A549 (cell line): ENCODE results near the gene PITPNB. TPM values are rescaled to one million over a fixed set of nuclear protein-coding genes. Genes with fewer than 3 reads are reported as not detected.

Experiments
- ATAC-seq, 2 experiments: fragments of 200-7000 bp in 1 of 2; fragments of >200 bp in 1 of 2; cut with Nextera tagmentation in 1 of 2; cut with Tn5 transposase in 1 of 2; 3 replicates each; pipeline versions ENCODE4 v1.8.0 to v1.9.1; 2018 to 2020; ENCODE audit warnings: mild to moderate bottlenecking in 1 of 2, moderate library complexity in 1 of 2
- CTCF ChIA-PET: fragments of 300-600 bp; sonication (Branson Sonifier 250); formaldehyde crosslinking; extraction: SDS; loops from one replicate; lab custom pipeline; 2021; ENCODE audit warnings: antibody characterized with exemption, inconsistent platforms; lab: Yijun Ruan, JAX
- POLR2A ChIA-PET: fragments of 350-600 bp; formaldehyde crosslinking; extraction: SDS; loops from one replicate; lab custom pipeline; 2021; ENCODE audit warnings: antibody characterized with exemption, inconsistent platforms; lab: Yijun Ruan, JAX
- DNase-seq, 2 experiments: peaks; one replicate each; pipeline versions ENCODE4 v3.0.0 to v3.0.0-alpha.2; 2011 to 2016; ENCODE audit warnings: low read depth in 1 of 2, low spot score in 1 of 2
- FAIRE-seq: peaks from 2 replicates; lab custom pipeline; 2011; peaks lifted over from hg19 to GRCh38; lab: Jason Lieb, UNC
- H3K27ac ChIP-seq, 2 experiments: fragments of >200 bp; sonication (Bioruptor Twin); formaldehyde crosslinking; 3 replicates each; pipeline ENCODE4 v1.5.1; 2016 to 2017
- H3K4me1 ChIP-seq: fragments of >200 bp; sonication (Bioruptor Twin); formaldehyde crosslinking; 3 replicates; pipeline ENCODE4 v1.6.1; 2016
- H3K4me2 ChIP-seq: fragments of >200 bp; sonication (Bioruptor Twin); formaldehyde crosslinking; 3 replicates; pipeline ENCODE4 v1.6.1; 2016
- H3K4me3 ChIP-seq: fragments of >200 bp; sonication (Bioruptor Twin); formaldehyde crosslinking; 3 replicates; pipeline ENCODE4 v1.5.1; 2016
- H3K9me3 ChIP-seq: fragments of >200 bp; sonication (Bioruptor Twin); formaldehyde crosslinking; 3 replicates; pipeline ENCODE4 v1.6.1; 2016
- BCL3 ChIP-seq: fragments of >200 bp; sonication (Bioruptor Twin); formaldehyde crosslinking; IDR thresholded peaks from 3 replicates; pipeline ENCODE4 v1.6.1; 2016
- BHLHE40 ChIP-seq: IDR thresholded peaks from 2 replicates; pipeline ENCODE4 v1.6.1; 2012; ENCODE audit warnings: low read depth, low read length, inconsistent platforms
- CBX8 ChIP-seq: fragments of 200-600 bp; sonication (generic); IDR thresholded peaks from 2 replicates; pipeline ENCODE4 v1.6.1; 2016
- CHD4 ChIP-seq: fragments of 200-600 bp; sonication (generic); IDR thresholded peaks from 2 replicates; pipeline ENCODE4 v1.6.1; 2016; ENCODE audit warnings: antibody characterized with exemption, mild to moderate bottlenecking, borderline replicate concordance
- EHF ChIP-seq: fragments of 250-450 bp; sonication (Bioruptor Pico); IDR thresholded peaks from 2 replicates; pipeline ENCODE4 v1.5.0; 2020; ENCODE audit warnings: mild to moderate bottlenecking
- EP300 ChIP-seq, 2 experiments: fragments of >200 bp; sonication (Bioruptor Twin); formaldehyde crosslinking; IDR thresholded peaks; 2 replicates in 1 of 2; 3 replicates in 1 of 2; pipeline ENCODE4 v1.6.1; 2016 to 2017
- ESRRA ChIP-seq: fragments of 150-350 bp; IDR thresholded peaks from 2 replicates; pipeline ENCODE4 v1.6.1; 2014; ENCODE audit warnings: mild to moderate bottlenecking, low read length, borderline replicate concordance
- FOSB ChIP-seq: fragments of 250-450 bp; sonication (Bioruptor Pico); IDR thresholded peaks from 2 replicates; pipeline ENCODE4 v1.5.0; 2020; ENCODE audit warnings: mild to moderate bottlenecking, moderate library complexity
- FOSL2 ChIP-seq, 2 experiments: fragments of 450-650 bp in 1 of 2; fragments of >200 bp in 1 of 2; sonication (Bioruptor Twin) in 1 of 2; formaldehyde crosslinking; IDR thresholded peaks; 2 replicates each; pipeline versions ENCODE4 v1.5.0 to v1.6.1; 2016 to 2020; ENCODE audit warnings: mild to moderate bottlenecking in 1 of 2, moderate library complexity in 1 of 2
- FOXS1 ChIP-seq: fragments of 250-450 bp; sonication (Bioruptor Pico); IDR thresholded peaks from 2 replicates; pipeline ENCODE4 v1.5.0; 2020; ENCODE audit warnings: mild to moderate bottlenecking, moderate library complexity
- HES2 ChIP-seq: fragments of >200 bp; sonication (Bioruptor Twin); formaldehyde crosslinking; IDR thresholded peaks from 2 replicates; pipeline ENCODE4 v1.6.1; 2016
- HOXB13 ChIP-seq: fragments of 250-450 bp; sonication (Bioruptor Pico); IDR thresholded peaks from 2 replicates; pipeline ENCODE4 v1.5.0; 2020; ENCODE audit warnings: low read depth, mild to moderate bottlenecking, moderate library complexity
- HOXB5 ChIP-seq: fragments of 250-450 bp; sonication (Bioruptor Pico); IDR thresholded peaks from 2 replicates; pipeline ENCODE4 v1.5.0; 2020; ENCODE audit warnings: mild to moderate bottlenecking, moderate library complexity
- JUN ChIP-seq, 2 experiments: fragments of >200 bp; sonication (Bioruptor Twin); formaldehyde crosslinking; IDR thresholded peaks; 2 replicates in 1 of 2; 3 replicates in 1 of 2; pipeline ENCODE4 v1.6.1; 2016 to 2017
- JUNB ChIP-seq: fragments of >200 bp; sonication (Bioruptor Twin); formaldehyde crosslinking; IDR thresholded peaks from 2 replicates; pipeline ENCODE4 v1.6.1; 2016
- KDM1A ChIP-seq: fragments of 200-600 bp; sonication (generic); IDR thresholded peaks from 2 replicates; pipeline ENCODE4 v1.6.1; 2016; ENCODE audit warnings: low read depth, mild to moderate bottlenecking
- KDM5A ChIP-seq: fragments of 200-600 bp; sonication (generic); IDR thresholded peaks from 2 replicates; pipeline ENCODE4 v1.6.1; 2016; ENCODE audit warnings: antibody characterized with exemption, mild to moderate bottlenecking
- MAFK ChIP-seq: fragments of 450-650 bp; IDR thresholded peaks from 2 replicates; pipeline ENCODE4 v1.6.1; 2014; ENCODE audit not compliant: partially characterized antibody
- NFE2L2 ChIP-seq: fragments of 150-350 bp; conservative IDR thresholded peaks from 2 replicates; pipeline ENCODE4 v1.6.1; 2014; ENCODE audit warnings: low read length
- NPAS2 ChIP-seq: fragments of 250-450 bp; sonication (Bioruptor Pico); IDR thresholded peaks from 2 replicates; pipeline ENCODE4 v1.8.0; 2022; ENCODE audit warnings: mild to moderate bottlenecking, moderate library complexity, borderline replicate concordance
- POLR2A ChIP-seq: IDR thresholded peaks from 2 replicates; pipeline ENCODE4 v1.6.1; 2012; ENCODE audit warnings: mild to moderate bottlenecking, low read length
- RARB ChIP-seq: fragments of 250-450 bp; sonication (Bioruptor Pico); IDR thresholded peaks from 2 replicates; pipeline ENCODE4 v1.8.0; 2021; ENCODE audit warnings: mild to moderate bottlenecking, moderate library complexity
- RFX5 ChIP-seq: fragments of 450-650 bp; IDR thresholded peaks from 2 replicates; pipeline ENCODE4 v1.7.1; 2014; ENCODE audit warnings: antibody characterized with exemption, mild to moderate bottlenecking, moderate library complexity
- SREBF2 ChIP-seq: fragments of 450-650 bp; IDR thresholded peaks from 2 replicates; pipeline ENCODE4 v1.6.1; 2014; ENCODE audit warnings: mild to moderate bottlenecking, moderate library complexity
- ZC3H11A ChIP-seq: fragments of 450-650 bp; IDR thresholded peaks from 2 replicates; pipeline ENCODE4 v1.6.1; 2014; ENCODE audit warnings: antibody characterized with exemption, mild to moderate bottlenecking
- WGBS: methylation state at CpG from one replicate; pipeline ENCODE4 v1.1.6; 2017; ENCODE audit errors: missing lambda C conversion rate; 5-methylcytosine and 5-hydroxymethylcytosine counted together
- polyA plus RNA-seq, 4 experiments: library from polyadenylated mRNA; depleted of rRNA in 3 of 4; stranded (reverse); fragments of >200 nt; fragmentation: RNase III in 1 of 4; extraction: RNeasy Plus Mini Kit Qiagen cat#74134 plus additional on column Dnase treatment in 1 of 4; gene quantifications; 2 replicates in 3 of 4; 3 replicates in 1 of 4; pipeline ENCODE4 v1.2.3, GENCODE V29; 2011 to 2017
- TF ChIP-seq, protein P1 (sequence below): fragments of 250-450 bp; sonication (Bioruptor Pico); IDR thresholded peaks from 2 replicates; pipeline ENCODE4 v1.5.0; 2020; ENCODE audit warnings: low read depth, mild to moderate bottlenecking, moderate library complexity
- TF ChIP-seq, protein P2 (sequence below): IDR thresholded peaks from 2 replicates; pipeline ENCODE4 v1.6.1; 2012
- TF ChIP-seq, protein P3 (sequence below): fragments of >200 bp; sonication (Bioruptor Twin); formaldehyde crosslinking; IDR thresholded peaks from 3 replicates; pipeline ENCODE4 v1.5.1; 2016
- TF ChIP-seq, protein P4 (sequence below): fragments of 200-600 bp; sonication (generic); IDR thresholded peaks from 2 replicates; pipeline ENCODE4 v1.6.1; 2016; ENCODE audit warnings: antibody characterized with exemption, mild to moderate bottlenecking, moderate library complexity
- TF ChIP-seq, protein P5 (sequence below): IDR thresholded peaks from 2 replicates; pipeline ENCODE4 v1.6.1; 2012

The PITPNB gene
- polyA plus RNA-seq, 2 of the 4 experiments (the other 2 are of a cell fraction) = 45.8 to 52.1 TPM

GRCh38 chr22:27947448-27947847 is 28.4 kb upstream of the PITPNB start:
- ATAC-seq (no peak), FAIRE-seq (no peak), DNase-seq (no peak)
- no peak overlapping the region for H3K4me2 ChIP-seq
- TF ChIP-seq HOXB5 (CRISPR knock-in tag) = no peak
- TF ChIP-seq POLR2A = no peak
- TF ChIP-seq FOXS1 = no peak
- no peak for TF ChIP-seq MAFK
- TF ChIP-seq FOSB = no peak
- TF ChIP-seq RFX5 = no peak
- no peak for TF ChIP-seq JUNB
- TF ChIP-seq ESRRA = no peak
- no peak for TF ChIP-seq EHF
- TF ChIP-seq KDM5A = no peak
- TF ChIP-seq, protein P1, sequence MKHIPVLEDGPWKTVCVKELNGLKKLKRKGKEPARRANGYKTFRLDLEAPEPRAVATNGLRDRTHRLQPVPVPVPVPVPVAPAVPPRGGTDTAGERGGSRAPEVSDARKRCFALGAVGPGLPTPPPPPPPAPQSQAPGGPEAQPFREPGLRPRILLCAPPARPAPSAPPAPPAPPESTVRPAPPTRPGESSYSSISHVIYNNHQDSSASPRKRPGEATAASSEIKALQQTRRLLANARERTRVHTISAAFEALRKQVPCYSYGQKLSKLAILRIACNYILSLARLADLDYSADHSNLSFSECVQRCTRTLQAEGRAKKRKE (CRISPR knock-in tag) = no peak
- TF ChIP-seq CHD4 = no peak
- TF ChIP-seq, protein P2, sequence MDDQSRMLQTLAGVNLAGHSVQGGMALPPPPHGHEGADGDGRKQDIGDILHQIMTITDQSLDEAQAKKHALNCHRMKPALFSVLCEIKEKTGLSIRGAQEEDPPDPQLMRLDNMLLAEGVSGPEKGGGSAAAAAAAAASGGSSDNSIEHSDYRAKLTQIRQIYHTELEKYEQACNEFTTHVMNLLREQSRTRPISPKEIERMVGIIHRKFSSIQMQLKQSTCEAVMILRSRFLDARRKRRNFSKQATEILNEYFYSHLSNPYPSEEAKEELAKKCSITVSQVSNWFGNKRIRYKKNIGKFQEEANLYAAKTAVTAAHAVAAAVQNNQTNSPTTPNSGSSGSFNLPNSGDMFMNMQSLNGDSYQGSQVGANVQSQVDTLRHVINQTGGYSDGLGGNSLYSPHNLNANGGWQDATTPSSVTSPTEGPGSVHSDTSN = no peak
- TF ChIP-seq HES2 = no peak
- TF ChIP-seq FOSL2 (IDR thresholded peaks at IDR 0.05) = no peak
- no peak for TF ChIP-seq FOSL2 (CRISPR knock-in tag; IDR thresholded peaks at IDR 0.05)
- TF ChIP-seq NFE2L2 = no peak
- TF ChIP-seq RARB (CRISPR knock-in tag) = no peak
- no peak overlapping the region for H3K4me3 ChIP-seq
- H3K9me3 ChIP-seq = no peaks in the 10 kb centered on the region
- ChIA-PET POLR2A (interaction anchor here (0.7 kb wide), 1 partner anchor 121 kb away, joined by 4 read pairs; no protein-coding TSS in a partner anchor), CTCF (no interaction called here)
- H3K27ac ChIP-seq = no peak overlapping the region
- 95% methylated on average over 4 of the region's 4 CpGs for WGBS
- peaks cover 8% of the 10 kb centered on the region for H3K4me1 ChIP-seq

GRCh38 chr22:27941143-27941542 is 22.1 kb upstream of the PITPNB start:
- Histone ChIP-seq H3K9me3 (no peaks in the 10 kb centered on the region), H3K4me3 (no peak overlapping the region), H3K4me2 (no peak overlapping the region), H3K27ac (no peak overlapping the region), H3K4me1 (no peaks in the 10 kb centered on the region)
- POLR2A ChIA-PET = no interaction called here
- no peak for TF ChIP-seq JUN (IDR thresholded peaks at IDR 0.05)
- TF ChIP-seq, protein P3, sequence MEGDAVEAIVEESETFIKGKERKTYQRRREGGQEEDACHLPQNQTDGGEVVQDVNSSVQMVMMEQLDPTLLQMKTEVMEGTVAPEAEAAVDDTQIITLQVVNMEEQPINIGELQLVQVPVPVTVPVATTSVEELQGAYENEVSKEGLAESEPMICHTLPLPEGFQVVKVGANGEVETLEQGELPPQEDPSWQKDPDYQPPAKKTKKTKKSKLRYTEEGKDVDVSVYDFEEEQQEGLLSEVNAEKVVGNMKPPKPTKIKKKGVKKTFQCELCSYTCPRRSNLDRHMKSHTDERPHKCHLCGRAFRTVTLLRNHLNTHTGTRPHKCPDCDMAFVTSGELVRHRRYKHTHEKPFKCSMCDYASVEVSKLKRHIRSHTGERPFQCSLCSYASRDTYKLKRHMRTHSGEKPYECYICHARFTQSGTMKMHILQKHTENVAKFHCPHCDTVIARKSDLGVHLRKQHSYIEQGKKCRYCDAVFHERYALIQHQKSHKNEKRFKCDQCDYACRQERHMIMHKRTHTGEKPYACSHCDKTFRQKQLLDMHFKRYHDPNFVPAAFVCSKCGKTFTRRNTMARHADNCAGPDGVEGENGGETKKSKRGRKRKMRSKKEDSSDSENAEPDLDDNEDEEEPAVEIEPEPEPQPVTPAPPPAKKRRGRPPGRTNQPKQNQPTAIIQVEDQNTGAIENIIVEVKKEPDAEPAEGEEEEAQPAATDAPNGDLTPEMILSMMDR = no peak
- no peak for TF ChIP-seq BHLHE40
- no peak for TF ChIP-seq NPAS2 (CRISPR knock-in tag)
- TF ChIP-seq, protein P4, sequence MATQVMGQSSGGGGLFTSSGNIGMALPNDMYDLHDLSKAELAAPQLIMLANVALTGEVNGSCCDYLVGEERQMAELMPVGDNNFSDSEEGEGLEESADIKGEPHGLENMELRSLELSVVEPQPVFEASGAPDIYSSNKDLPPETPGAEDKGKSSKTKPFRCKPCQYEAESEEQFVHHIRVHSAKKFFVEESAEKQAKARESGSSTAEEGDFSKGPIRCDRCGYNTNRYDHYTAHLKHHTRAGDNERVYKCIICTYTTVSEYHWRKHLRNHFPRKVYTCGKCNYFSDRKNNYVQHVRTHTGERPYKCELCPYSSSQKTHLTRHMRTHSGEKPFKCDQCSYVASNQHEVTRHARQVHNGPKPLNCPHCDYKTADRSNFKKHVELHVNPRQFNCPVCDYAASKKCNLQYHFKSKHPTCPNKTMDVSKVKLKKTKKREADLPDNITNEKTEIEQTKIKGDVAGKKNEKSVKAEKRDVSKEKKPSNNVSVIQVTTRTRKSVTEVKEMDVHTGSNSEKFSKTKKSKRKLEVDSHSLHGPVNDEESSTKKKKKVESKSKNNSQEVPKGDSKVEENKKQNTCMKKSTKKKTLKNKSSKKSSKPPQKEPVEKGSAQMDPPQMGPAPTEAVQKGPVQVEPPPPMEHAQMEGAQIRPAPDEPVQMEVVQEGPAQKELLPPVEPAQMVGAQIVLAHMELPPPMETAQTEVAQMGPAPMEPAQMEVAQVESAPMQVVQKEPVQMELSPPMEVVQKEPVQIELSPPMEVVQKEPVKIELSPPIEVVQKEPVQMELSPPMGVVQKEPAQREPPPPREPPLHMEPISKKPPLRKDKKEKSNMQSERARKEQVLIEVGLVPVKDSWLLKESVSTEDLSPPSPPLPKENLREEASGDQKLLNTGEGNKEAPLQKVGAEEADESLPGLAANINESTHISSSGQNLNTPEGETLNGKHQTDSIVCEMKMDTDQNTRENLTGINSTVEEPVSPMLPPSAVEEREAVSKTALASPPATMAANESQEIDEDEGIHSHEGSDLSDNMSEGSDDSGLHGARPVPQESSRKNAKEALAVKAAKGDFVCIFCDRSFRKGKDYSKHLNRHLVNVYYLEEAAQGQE = no peak
- TF ChIP-seq ESRRA = no peak
- no peak for TF ChIP-seq BCL3
- TF ChIP-seq, protein P5, sequence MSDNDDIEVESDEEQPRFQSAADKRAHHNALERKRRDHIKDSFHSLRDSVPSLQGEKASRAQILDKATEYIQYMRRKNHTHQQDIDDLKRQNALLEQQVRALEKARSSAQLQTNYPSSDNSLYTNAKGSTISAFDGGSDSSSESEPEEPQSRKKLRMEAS = no peak
- TF ChIP-seq KDM5A = no peak
- no peak for TF ChIP-seq HOXB13
- no peak for TF ChIP-seq ZC3H11A
- no peak for TF ChIP-seq CBX8
- no peak for TF ChIP-seq HOXB5 (CRISPR knock-in tag)
- TF ChIP-seq EP300 (IDR thresholded peaks at IDR 0.05) = no peak
- no peak for TF ChIP-seq SREBF2
- TF ChIP-seq RARB (CRISPR knock-in tag) = no peak
- no peak for TF ChIP-seq KDM1A
- CTCF ChIA-PET = no interaction called here
- no peak for DNase-seq
- FAIRE-seq = no peak
- no peak for ATAC-seq
